Measurements from ENCODE around the gene MORC3. TPM values are rescaled to one million over a fixed set of nuclear protein-coding genes. Genes with fewer than 3 reads are reported as not detected.

MORC3 gene
- total RNA-seq, 1 experiment from 2014 or later, result 15.9 TPM

- ChIA-PET POLR2A (ENCODE audit: unreplicated experiment) (interaction anchor here (0.6 to 1.1 kb wide), 10 partner anchors 110 to 1464 kb away, joined by 4 to 19 read pairs (median 8); no protein-coding TSS in a partner anchor), CTCF (interaction anchor here (0.6 to 1.5 kb wide), 6 partner anchors 21 to 626 kb away, joined by 3 to 15 read pairs (median 5); no protein-coding TSS in a partner anchor)
- Histone ChIP-seq H3K79me2 (ENCODE audit: low read depth) (peaks cover 51% of the 10 kb centered on the region), H3K4me3 (peak overlapping the region; percentile 63), H3F3A (ENCODE audit: insufficient read depth, low read depth) (peaks cover 24% of the 10 kb centered on the region), H4K20me1 (ENCODE audit: insufficient read depth) (peaks cover 5% of the 10 kb centered on the region), H3K9me3 (ENCODE audit: insufficient read depth, low read depth) (no peaks in the 10 kb centered on the region), H3K36me3 (ENCODE audit: low read depth) (0 out of 2 replicates have a peak, but pooled peaks cover 9% of the 10 kb centered on the region), H3K9me2 (ENCODE audit: insufficient read depth) (no peaks in the 10 kb centered on the region), H3K27me3 (ENCODE audit: insufficient read depth, low read depth) (no peaks in the 10 kb centered on the region), H2AFZ (peak overlapping the region; percentile 50; the same call in 1 of the 2 replicates), H3K4me1 (replicated peaks; ENCODE audit: insufficient read depth) (peaks cover 7% of the 10 kb centered on the region; the same call in 1 of the 2 replicates), H3K27ac (peak overlapping the region; percentile 65), H3K4me2 (peak overlapping the region; percentile 88)
- intact Hi-C loops (cut with micrococcal nuclease; ENCODE audit: unreplicated experiment), result loop anchor here (1.0 to 5.0 kb wide), 3 partner anchors 52 to 164 kb away; partner anchors contain the start of gene DOP1B
- no peak for TF ChIP-seq EZH2 (IDR thresholded peaks at IDR 0.05; ENCODE audit: low read depth)
- TF ChIP-seq, protein P1, sequence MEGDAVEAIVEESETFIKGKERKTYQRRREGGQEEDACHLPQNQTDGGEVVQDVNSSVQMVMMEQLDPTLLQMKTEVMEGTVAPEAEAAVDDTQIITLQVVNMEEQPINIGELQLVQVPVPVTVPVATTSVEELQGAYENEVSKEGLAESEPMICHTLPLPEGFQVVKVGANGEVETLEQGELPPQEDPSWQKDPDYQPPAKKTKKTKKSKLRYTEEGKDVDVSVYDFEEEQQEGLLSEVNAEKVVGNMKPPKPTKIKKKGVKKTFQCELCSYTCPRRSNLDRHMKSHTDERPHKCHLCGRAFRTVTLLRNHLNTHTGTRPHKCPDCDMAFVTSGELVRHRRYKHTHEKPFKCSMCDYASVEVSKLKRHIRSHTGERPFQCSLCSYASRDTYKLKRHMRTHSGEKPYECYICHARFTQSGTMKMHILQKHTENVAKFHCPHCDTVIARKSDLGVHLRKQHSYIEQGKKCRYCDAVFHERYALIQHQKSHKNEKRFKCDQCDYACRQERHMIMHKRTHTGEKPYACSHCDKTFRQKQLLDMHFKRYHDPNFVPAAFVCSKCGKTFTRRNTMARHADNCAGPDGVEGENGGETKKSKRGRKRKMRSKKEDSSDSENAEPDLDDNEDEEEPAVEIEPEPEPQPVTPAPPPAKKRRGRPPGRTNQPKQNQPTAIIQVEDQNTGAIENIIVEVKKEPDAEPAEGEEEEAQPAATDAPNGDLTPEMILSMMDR (conservative IDR thresholded peaks at IDR 0.05), result no peak
- BruUV-seq (replicated peaks), result no TSS peak
- peak; percentile 56 to 60 for DNase-seq
These were observed 676 bp downstream of the MORC3 start for GRCh38 chr21:36320421-36321324.

DNA sequence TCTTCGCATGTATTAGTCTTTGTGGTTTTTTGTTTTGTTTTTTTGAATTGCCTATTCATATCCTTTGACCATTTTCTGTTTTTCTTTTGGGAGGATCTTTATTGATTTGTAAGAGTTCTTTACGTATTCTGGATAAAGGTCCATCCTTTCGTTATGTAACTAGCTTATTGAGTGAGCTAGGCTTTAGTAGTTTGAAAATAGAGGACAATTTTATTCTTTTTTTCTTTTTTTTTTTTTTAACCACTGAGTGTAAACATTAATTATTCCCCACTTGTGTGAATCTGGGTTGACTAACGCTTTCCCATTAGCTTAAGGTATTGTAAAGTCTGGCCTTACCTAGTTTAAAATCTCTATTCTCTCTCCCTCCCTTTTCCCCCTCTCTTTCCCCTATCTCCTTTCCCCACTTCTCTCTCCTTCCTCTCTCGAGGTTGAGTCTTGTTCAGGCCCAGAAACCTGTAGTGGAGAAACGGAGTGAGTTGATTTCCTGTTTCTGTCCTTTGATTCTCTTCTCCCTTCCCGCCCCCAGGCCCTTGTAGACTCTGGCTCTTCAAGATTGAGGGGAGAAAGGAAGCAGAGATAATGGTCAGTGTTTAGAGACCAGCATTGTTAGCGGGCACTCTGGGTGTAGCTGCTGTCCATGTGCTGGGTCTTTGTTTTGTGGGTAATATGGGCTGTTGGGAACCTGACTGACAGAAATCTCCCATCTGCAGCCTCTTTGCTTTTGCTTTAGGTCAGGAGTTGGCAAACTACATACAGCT, 1.5 kb downstream of the MORC3 start:
- Histone ChIP-seq H4K20me1 (ENCODE audit: insufficient read depth) (peaks cover 5% of the 10 kb centered on the region), H3K4me1 (replicated peaks; ENCODE audit: insufficient read depth) (peaks cover 7% of the 10 kb centered on the region; the same call in 1 of the 2 replicates), H3K4me2 (peak overlapping the region; percentile 88), H3K4me3 (peak overlapping the region; percentile 63), H3K79me2 (ENCODE audit: low read depth) (peaks cover 59% of the 10 kb centered on the region), H2AFZ (peak overlapping the region; percentile 50; the same call in 1 of the 2 replicates), H3K9me2 (ENCODE audit: insufficient read depth) (no peaks in the 10 kb centered on the region), H3K36me3 (ENCODE audit: low read depth) (0 out of 2 replicates have a peak, but pooled peaks cover 9% of the 10 kb centered on the region), H3K9me3 (ENCODE audit: insufficient read depth, low read depth) (no peaks in the 10 kb centered on the region), H3K27ac (peak overlapping the region; percentile 65), H3F3A (ENCODE audit: insufficient read depth, low read depth) (peaks cover 24% of the 10 kb centered on the region), H3K27me3 (ENCODE audit: insufficient read depth, low read depth) (no peaks in the 10 kb centered on the region)
- ChIA-PET POLR2A (ENCODE audit: unreplicated experiment) (interaction anchor here (0.6 to 0.7 kb wide), 4 partner anchors 109 to 1463 kb away, joined by 4 to 14 read pairs (median 4); no protein-coding TSS in a partner anchor), CTCF (interaction anchor here (0.6 kb wide), 1 partner anchor 625 kb away, joined by 5 read pairs; no protein-coding TSS in a partner anchor)
- intact Hi-C loops (cut with micrococcal nuclease; ENCODE audit: unreplicated experiment), result loop anchor here (2.0 to 5.0 kb wide), 2 partner anchors 53 to 114 kb away; no protein-coding TSS in a partner anchor
- BruUV-seq (replicated peaks), result TSS peak; percentile 57
- no peak for DNase-seq
- TF ChIP-seq, protein P1 (conservative IDR thresholded peaks at IDR 0.05), result no peak
- TF ChIP-seq EZH2 (IDR thresholded peaks at IDR 0.05; ENCODE audit: low read depth), result no peak

GRCh38 chr21:36322083-36322424, 2.1 kb downstream of the MORC3 start:
- Histone ChIP-seq H3K4me3 (peak overlapping the region; percentile 63; the same call in 1 of the 2 replicates), H3F3A (ENCODE audit: insufficient read depth, low read depth) (peaks cover 24% of the 10 kb centered on the region), H3K9me2 (ENCODE audit: insufficient read depth) (no peaks in the 10 kb centered on the region), H3K9me3 (ENCODE audit: insufficient read depth, low read depth) (no peaks in the 10 kb centered on the region), H2AFZ (no peak overlapping the region), H3K4me2 (peak overlapping the region; percentile 88), H3K79me2 (ENCODE audit: low read depth) (peaks cover 64% of the 10 kb centered on the region), H4K20me1 (ENCODE audit: insufficient read depth) (peaks cover 5% of the 10 kb centered on the region), H3K27ac (peak overlapping the region; percentile 65; the same call in 1 of the 2 replicates), H3K27me3 (ENCODE audit: insufficient read depth, low read depth) (no peaks in the 10 kb centered on the region), H3K4me1 (replicated peaks; ENCODE audit: insufficient read depth) (peaks cover 7% of the 10 kb centered on the region; the same call in 1 of the 2 replicates), H3K36me3 (ENCODE audit: low read depth) (0 out of 2 replicates have a peak, but pooled peaks cover 9% of the 10 kb centered on the region)
- ChIA-PET CTCF (no interaction called here), POLR2A (ENCODE audit: unreplicated experiment) (interaction anchor here (0.6 kb wide), 1 partner anchor 118 kb away, joined by 4 read pairs; no protein-coding TSS in a partner anchor)
- TF ChIP-seq, protein P1 (conservative IDR thresholded peaks at IDR 0.05), result no peak
- TF ChIP-seq EZH2 (IDR thresholded peaks at IDR 0.05; ENCODE audit: low read depth), result no peak
- BruUV-seq (replicated peaks), result no TSS peak
- no peak for DNase-seq
- intact Hi-C loops (cut with micrococcal nuclease; ENCODE audit: unreplicated experiment), result loop anchor here (5.0 kb wide), 1 partner anchor 115 kb away; no protein-coding TSS in a partner anchor
